ENCODE measurements around the gene PARS2. TPM values are rescaled to one million over a fixed set of nuclear protein-coding genes. Genes with fewer than 3 reads are reported as not detected.

PARS2 gene
- total RNA-seq, 1 experiment from 2014 or later = 3.5 TPM

GRCh38 chr1:54721719-54722118, 42.6 kb downstream of the PARS2 start:
- Histone ChIP-seq H4K20me1 (ENCODE audit: low read length) (no peaks in the 10 kb centered on the region), H2AFZ (ENCODE audit: low read length) (no peak overlapping the region), H3K4me1 (ENCODE audit: insufficient read depth, low read length) (peaks cover 6% of the 10 kb centered on the region), H3K36me3 (ENCODE audit: low read depth, low read length) (peaks cover 73% of the 10 kb centered on the region), H3F3A (ENCODE audit: low read length, unreplicated experiment) (peaks cover 2% of the 10 kb centered on the region), H3K27me3 (ENCODE audit: low read length) (no peaks in the 10 kb centered on the region), H3K79me2 (ENCODE audit: low read length) (peaks cover 28% of the 10 kb centered on the region), H3K4me2 (ENCODE audit: low read length) (no peak overlapping the region), H3K4me3 (ENCODE audit: low read length) (no peak overlapping the region), H3K9me2 (replicated peaks; ENCODE audit: low read length) (no peaks in the 10 kb centered on the region), H3K9me3 (ENCODE audit: low read length) (no peaks in the 10 kb centered on the region), H3K9ac (ENCODE audit: low read length) (no peak overlapping the region), H3K27ac (ENCODE audit: low read length) (no peak overlapping the region)
- no TSS peak for BruUV-seq (replicated peaks)
- DNase-seq = peak; percentile 45
- no peak for ATAC-seq
- ChIA-PET CTCF (interaction anchor here (0.7 kb wide), 1 partner anchor 299 kb away, joined by 4 read pairs; no protein-coding TSS in a partner anchor), POLR2A (ENCODE audit: unreplicated experiment) (no interaction called here)
- intact Hi-C loops (cut with micrococcal nuclease) = no loop called here
- TF ChIP-seq CTCF (conservative IDR thresholded peaks at IDR 0.05; ENCODE audit: low read depth, low read length) (no peak), EZH2phosphoT487 (IDR thresholded peaks at IDR 0.05; ENCODE audit: borderline replicate concordance, low read length) (no peak), EZH2 (IDR thresholded peaks at IDR 0.05; ENCODE audit: low read length, unreplicated experiment) (no peak)

- Histone ChIP-seq H3K4me3 (ENCODE audit: low read length) (peak overlapping the region; percentile 80), H3F3A (ENCODE audit: low read length, unreplicated experiment) (peaks cover 2% of the 10 kb centered on the region), H3K9me2 (replicated peaks; ENCODE audit: low read length) (no peaks in the 10 kb centered on the region), H3K9me3 (ENCODE audit: low read length) (no peaks in the 10 kb centered on the region), H3K9ac (ENCODE audit: low read length) (peak overlapping the region; percentile 91), H4K20me1 (ENCODE audit: low read length) (no peaks in the 10 kb centered on the region), H3K27ac (ENCODE audit: low read length) (peak overlapping the region; percentile 68), H3K27me3 (ENCODE audit: low read length) (no peaks in the 10 kb centered on the region), H3K36me3 (ENCODE audit: low read depth, low read length) (peaks cover 29% of the 10 kb centered on the region), H3K4me2 (ENCODE audit: low read length) (peak overlapping the region; percentile 79), H3K79me2 (ENCODE audit: low read length) (peaks cover 38% of the 10 kb centered on the region), H2AFZ (ENCODE audit: low read length) (peak overlapping the region; percentile 79), H3K4me1 (ENCODE audit: insufficient read depth, low read length) (peaks cover 12% of the 10 kb centered on the region)
- ChIA-PET CTCF (interaction anchor here (2.0 kb wide), 1 partner anchor 85 kb away, joined by 5 read pairs; the partner anchor contains the start of gene TTC22), POLR2A (ENCODE audit: unreplicated experiment) (interaction anchor here (0.5 to 0.6 kb wide), 3 partner anchors 22 to 84 kb away, joined by 3 to 7 read pairs (median 4); no protein-coding TSS in a partner anchor)
- DNase-seq = peak; percentile 68
- peak; percentile 47 for ATAC-seq
- intact Hi-C loops (cut with micrococcal nuclease) = loop anchor here (1.0 kb wide), 1 partner anchor 48 kb away; the partner anchor contains the start of gene PARS2
- no TSS peak for BruUV-seq (replicated peaks)
- no peak for TF ChIP-seq EZH2phosphoT487 (IDR thresholded peaks at IDR 0.05; ENCODE audit: borderline replicate concordance, low read length)
- TF ChIP-seq CTCF (conservative IDR thresholded peaks at IDR 0.05; ENCODE audit: low read depth, low read length) = no peak
- no peak for TF ChIP-seq EZH2 (IDR thresholded peaks at IDR 0.05; ENCODE audit: low read length, unreplicated experiment)
Measured at GRCh38 chr1:54716299-54717047, 47.9 kb downstream of the PARS2 start.

Data from PC-3 (cell line).